ENCODE results near the gene ATG16L1. TPM values are rescaled to one million over a fixed set of nuclear protein-coding genes. Genes with fewer than 3 reads are reported as not detected.

Gene ATG16L1
- total and polyA plus RNA-seq, 10 of the 15 experiments (the other 5 are each of a cell fraction or from before 2014, with no cell fraction given), result 5.2 to 26.6 (median 15.6) TPM

DNA sequence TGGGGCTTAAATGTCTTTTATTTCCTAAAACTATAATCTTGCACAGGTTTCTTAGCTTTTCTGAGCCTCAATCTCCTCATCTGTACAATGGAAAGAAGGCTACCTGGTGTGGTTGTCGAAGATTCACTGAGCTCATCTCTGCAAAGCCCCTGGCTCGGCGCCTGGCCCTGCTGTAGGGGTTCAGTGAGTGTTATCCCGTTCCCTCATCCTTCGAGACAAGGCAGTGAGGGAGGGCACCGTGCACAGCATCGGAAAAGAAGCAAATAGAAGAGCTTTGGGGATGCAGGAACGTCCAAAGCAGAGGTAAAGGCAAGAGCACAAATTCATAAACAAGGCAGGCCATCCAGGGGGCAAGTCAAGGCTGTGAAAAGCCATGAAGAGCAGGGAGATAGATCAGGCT lies 41.2 kb upstream of the ATG16L1 start (continued):
- TF ChIP-seq, protein P1, sequence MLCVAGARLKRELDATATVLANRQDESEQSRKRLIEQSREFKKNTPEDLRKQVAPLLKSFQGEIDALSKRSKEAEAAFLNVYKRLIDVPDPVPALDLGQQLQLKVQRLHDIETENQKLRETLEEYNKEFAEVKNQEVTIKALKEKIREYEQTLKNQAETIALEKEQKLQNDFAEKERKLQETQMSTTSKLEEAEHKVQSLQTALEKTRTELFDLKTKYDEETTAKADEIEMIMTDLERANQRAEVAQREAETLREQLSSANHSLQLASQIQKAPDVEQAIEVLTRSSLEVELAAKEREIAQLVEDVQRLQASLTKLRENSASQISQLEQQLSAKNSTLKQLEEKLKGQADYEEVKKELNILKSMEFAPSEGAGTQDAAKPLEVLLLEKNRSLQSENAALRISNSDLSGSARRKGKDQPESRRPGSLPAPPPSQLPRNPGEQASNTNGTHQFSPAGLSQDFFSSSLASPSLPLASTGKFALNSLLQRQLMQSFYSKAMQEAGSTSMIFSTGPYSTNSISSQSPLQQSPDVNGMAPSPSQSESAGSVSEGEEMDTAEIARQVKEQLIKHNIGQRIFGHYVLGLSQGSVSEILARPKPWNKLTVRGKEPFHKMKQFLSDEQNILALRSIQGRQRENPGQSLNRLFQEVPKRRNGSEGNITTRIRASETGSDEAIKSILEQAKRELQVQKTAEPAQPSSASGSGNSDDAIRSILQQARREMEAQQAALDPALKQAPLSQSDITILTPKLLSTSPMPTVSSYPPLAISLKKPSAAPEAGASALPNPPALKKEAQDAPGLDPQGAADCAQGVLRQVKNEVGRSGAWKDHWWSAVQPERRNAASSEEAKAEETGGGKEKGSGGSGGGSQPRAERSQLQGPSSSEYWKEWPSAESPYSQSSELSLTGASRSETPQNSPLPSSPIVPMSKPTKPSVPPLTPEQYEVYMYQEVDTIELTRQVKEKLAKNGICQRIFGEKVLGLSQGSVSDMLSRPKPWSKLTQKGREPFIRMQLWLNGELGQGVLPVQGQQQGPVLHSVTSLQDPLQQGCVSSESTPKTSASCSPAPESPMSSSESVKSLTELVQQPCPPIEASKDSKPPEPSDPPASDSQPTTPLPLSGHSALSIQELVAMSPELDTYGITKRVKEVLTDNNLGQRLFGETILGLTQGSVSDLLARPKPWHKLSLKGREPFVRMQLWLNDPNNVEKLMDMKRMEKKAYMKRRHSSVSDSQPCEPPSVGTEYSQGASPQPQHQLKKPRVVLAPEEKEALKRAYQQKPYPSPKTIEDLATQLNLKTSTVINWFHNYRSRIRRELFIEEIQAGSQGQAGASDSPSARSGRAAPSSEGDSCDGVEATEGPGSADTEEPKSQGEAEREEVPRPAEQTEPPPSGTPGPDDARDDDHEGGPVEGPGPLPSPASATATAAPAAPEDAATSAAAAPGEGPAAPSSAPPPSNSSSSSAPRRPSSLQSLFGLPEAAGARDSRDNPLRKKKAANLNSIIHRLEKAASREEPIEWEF (IDR thresholded peaks at IDR 0.05; ENCODE audit: insufficient replicate concordance, low read depth, low read length), result no peak
- TF ChIP-seq CREM (IDR thresholded peaks at IDR 0.05; ENCODE audit: low read depth), result no peak
- no peak for TF ChIP-seq NFYB (IDR thresholded peaks at IDR 0.05; ENCODE audit: insufficient read depth, low read depth, low read length)
- TF ChIP-seq POLR2A (IDR thresholded peaks at IDR 0.05; ENCODE audit: low read depth, low read length), result no peak
- no peak for TF ChIP-seq CHD4 (IDR thresholded peaks at IDR 0.05)
- TF ChIP-seq NR2C2 (IDR thresholded peaks at IDR 0.05; ENCODE audit: borderline replicate concordance, control insufficient read depth, insufficient read length, low read depth), result no peak

DNA sequence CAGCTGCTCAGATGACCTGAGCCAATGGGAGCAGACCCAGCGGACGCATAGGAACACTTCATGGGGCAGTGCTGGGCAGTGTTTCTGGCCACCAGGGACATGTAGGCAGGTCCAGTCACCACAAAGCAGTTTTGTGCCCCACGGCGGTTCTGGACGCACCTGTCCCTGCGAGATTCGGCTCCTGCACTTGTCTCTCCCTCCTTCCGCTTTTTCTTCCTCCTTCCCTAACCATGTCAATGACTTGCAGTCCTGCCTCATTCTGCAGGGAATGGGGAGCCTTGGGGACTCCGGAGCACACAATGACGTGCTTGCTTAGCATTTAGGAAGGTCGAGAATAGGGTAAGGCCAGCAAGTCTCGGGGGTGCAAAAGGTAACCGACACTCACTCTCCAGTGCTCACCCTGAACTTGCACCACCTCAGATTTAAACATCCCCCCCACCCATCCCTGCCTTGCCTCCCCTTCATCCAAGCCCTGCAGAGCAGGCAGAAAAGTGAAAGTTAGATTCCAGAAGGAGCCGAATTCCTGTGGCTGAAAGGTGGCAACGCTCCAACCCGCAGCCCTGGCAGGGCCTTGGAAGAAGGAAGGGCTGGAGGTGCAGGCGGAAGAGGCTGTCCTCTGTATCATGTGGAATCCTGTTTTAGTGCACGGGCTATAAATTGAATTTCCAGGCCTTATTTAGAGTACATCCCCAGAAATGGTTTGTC lies 40.5 kb upstream of the ATG16L1 start:
- no peak overlapping the region for H3K4me2 ChIP-seq (ENCODE audit: control insufficient read depth, insufficient read depth)
- H3K27ac ChIP-seq (ENCODE audit: control insufficient read depth, insufficient read depth), result no peak overlapping the region
- FAIRE-seq (no peak), DNase-seq (ENCODE audit: low read depth, low spot score) (no peak), ATAC-seq (no peak; the same call in 2 of the 3 replicates)
- RAD21 ChIA-PET (ENCODE audit: unreplicated experiment), result no interaction called here
- H3K4me3 ChIP-seq, result no peak overlapping the region
- CTCF ChIA-PET, result interaction anchor here (0.6 to 0.7 kb wide), 2 partner anchors 40 to 269 kb away, joined by 3 read pairs; no protein-coding TSS in a partner anchor
- no peaks in the 10 kb centered on the region for H3K79me2 ChIP-seq (ENCODE audit: control insufficient read depth, insufficient read depth, low read length)
- H3K4me1 ChIP-seq (ENCODE audit: control insufficient read depth, insufficient read depth, low read length), result no peaks in the 10 kb centered on the region; the same call in 1 of the 2 replicates
- peaks cover 8 to 16% of the 10 kb centered on the region in 2 experiments for H3K36me3 ChIP-seq (ENCODE audit: control insufficient read depth in 2 of 2, insufficient read depth in 2 of 2, low read length in 1 of 2)
- no peaks in the 10 kb centered on the region for H4K20me1 ChIP-seq (ENCODE audit: control insufficient read depth, insufficient read depth)
- no peaks in the 10 kb centered on the region for H3K27me3 ChIP-seq (replicated peaks in 1 of 2; ENCODE audit: control insufficient read depth in 2 of 2, insufficient read depth in 2 of 2, low read length in 1 of 2)
- H3K9me3 ChIP-seq (replicated peaks; ENCODE audit: control insufficient read depth, insufficient read depth, low read length), result no peaks in the 10 kb centered on the region
- no peak overlapping the region for H3K9ac ChIP-seq (ENCODE audit: control insufficient read depth, insufficient read depth, low read length)
- 79% methylated on average over 13 of the region's 18 CpGs for WGBS (ENCODE audit: insufficient coverage, insufficient replicate concordance, low lambda C conversion rate, missing lambda C conversion rate)
- no TSS peak for BruUV-seq (replicated peaks)
- in situ Hi-C loops (cut with MboI) (no loop called here), intact Hi-C loops (cut with micrococcal nuclease; ENCODE audit: unreplicated experiment) (no loop called here)
- POLR2A ChIA-PET, result no interaction called here
- SMC1A ChIA-PET (ENCODE audit: uncharacterized antibody, unreplicated experiment), result interaction anchor here (1.1 kb wide), 1 partner anchor 12 kb away, joined by 5 read pairs; no protein-coding TSS in a partner anchor
- H2AFZ ChIP-seq (ENCODE audit: control insufficient read depth, low read depth, low read length), result no peak overlapping the region
- TF ChIP-seq POLR2AphosphoS5 (IDR thresholded peaks at IDR 0.05; ENCODE audit: low read length), result no peak
- no peak for TF ChIP-seq BACH1 (IDR thresholded peaks at IDR 0.05; ENCODE audit: borderline replicate concordance)
- no peak for TF ChIP-seq FOXK2 (IDR thresholded peaks at IDR 0.05)
- TF ChIP-seq SIN3A (IDR thresholded peaks at IDR 0.05; ENCODE audit: low read depth, low read length), result no peak
- no peak for TF ChIP-seq CHD2 (IDR thresholded peaks at IDR 0.05; ENCODE audit: borderline replicate concordance, low read depth, low read length)
- no peak for TF ChIP-seq ETV6 (conservative IDR thresholded peaks at IDR 0.05 in 1 of 2, IDR thresholded peaks at IDR 0.05 in 1 of 2; ENCODE audit: borderline replicate concordance in 1 of 2, low read depth in 1 of 2)
- TF ChIP-seq ZNF207 (IDR thresholded peaks at IDR 0.05; ENCODE audit: borderline replicate concordance), result no peak
- TF ChIP-seq NR2C2 (IDR thresholded peaks at IDR 0.05; ENCODE audit: borderline replicate concordance, control insufficient read depth, insufficient read length, low read depth), result no peak
- no peak for TF ChIP-seq IRF4 (IDR thresholded peaks at IDR 0.05; ENCODE audit: low read depth, low read length)
